GM19395 (cell line): ENCODE measurements around the gene PAX2.

Experiments
- ATAC-seq: cut with Tn5 transposase; IDR thresholded peaks from one replicate; pipeline ENCODE4 v1.9.1; 2021; ENCODE audit warnings: mild to moderate bottlenecking, moderate library complexity; ENCODE audit not compliant: unreplicated experiment

PAX2 gene

GRCh38 chr10:100749309-100750217 lies 4.2 kb downstream of the PAX2 start:
- ATAC-seq: no peak

DNA sequence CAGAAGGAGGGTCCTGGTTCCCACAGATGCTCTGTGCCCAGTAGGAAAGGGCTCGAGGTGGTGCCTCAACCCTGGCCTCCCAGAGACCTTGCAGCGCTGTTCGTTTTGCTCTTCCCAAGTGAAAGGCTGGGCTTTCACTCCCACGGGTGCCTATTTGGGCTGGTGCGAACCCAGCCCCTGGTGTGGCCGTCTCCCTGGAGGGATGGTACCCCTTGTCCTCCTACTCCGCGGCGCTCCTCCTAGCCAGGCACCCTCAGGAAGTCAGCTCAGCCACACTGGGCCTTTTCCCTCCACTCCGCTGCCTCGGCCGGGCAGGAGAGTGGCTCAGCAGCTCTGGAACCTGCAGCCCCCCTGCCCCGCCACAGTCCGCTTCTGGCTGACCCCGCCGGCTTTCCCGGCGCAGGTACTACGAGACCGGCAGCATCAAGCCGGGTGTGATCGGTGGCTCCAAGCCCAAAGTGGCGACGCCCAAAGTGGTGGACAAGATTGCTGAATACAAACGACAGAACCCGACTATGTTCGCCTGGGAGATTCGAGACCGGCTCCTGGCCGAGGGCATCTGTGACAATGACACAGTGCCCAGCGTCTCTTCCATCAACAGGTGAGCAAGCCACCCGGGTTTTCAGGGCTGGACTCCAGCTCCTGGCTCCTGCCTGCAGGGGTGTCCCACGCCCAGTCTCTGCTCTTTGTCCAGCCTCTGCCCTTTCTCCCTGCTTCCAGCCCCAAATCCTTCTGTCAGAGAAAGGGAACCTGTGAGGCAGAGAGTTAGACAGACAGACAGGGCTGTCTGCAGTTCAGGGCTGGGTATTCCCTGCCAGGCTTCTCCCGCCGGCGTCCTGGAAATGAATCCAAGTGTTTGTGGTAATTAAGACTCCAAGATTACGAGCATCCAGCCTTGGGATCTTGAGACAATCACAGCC lies 5.2 kb downstream of the PAX2 start:
- ATAC-seq: no peak

- ATAC-seq: no peak
Observed at GRCh38 chr10:100751211-100751933, 6.0 kb downstream of the PAX2 start.

DNA sequence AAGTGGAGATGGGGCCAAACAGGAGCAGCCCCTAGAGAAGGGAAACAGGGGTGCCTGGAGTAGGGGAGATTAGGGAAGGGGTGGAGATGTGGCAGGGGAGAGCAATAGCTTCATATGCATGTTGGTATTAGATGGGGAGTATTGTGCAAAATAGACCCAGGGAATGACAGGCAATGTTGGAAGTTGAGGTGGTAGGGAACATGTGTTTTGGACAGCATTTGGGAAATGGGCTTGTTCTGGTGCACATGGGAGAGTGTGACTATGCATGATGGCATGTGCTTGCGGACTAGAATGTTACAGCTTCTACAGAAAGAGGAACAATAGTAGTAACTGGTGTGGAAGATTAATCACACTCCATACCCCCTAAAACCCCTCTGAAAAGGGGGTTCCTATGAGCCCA lies 10.4 kb downstream of the PAX2 start:
- no peak for ATAC-seq

- no peak for ATAC-seq
Observed at GRCh38 chr10:100759331-100759730, 13.9 kb downstream of the PAX2 start.

DNA sequence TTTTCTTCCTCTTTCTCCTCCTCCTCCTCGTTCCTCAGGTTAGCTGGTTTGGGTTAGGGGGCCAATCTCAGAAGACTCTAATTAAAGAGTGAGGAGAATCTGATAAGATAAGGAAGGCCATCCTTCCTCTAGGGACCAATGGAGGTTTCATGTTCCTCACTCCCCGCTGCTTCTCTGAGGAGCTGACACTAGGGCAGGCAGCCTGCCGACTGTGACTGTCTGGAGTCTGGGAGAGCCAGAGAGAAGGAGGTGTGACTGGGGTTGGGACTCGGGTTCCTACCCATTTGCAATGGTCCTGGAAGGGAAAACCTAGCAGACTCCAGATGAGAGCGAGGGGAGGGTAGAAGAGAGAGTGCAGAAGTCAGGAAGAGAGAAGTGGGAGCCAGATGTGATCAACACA lies 15.3 kb downstream of the PAX2 start:
- no peak for ATAC-seq

GRCh38 chr10:100761191-100761590 lies 15.8 kb downstream of the PAX2 start:
- ATAC-seq: no peak

GRCh38 chr10:100763043-100763747 lies 17.8 kb downstream of the PAX2 start:
- no peak for ATAC-seq

DNA sequence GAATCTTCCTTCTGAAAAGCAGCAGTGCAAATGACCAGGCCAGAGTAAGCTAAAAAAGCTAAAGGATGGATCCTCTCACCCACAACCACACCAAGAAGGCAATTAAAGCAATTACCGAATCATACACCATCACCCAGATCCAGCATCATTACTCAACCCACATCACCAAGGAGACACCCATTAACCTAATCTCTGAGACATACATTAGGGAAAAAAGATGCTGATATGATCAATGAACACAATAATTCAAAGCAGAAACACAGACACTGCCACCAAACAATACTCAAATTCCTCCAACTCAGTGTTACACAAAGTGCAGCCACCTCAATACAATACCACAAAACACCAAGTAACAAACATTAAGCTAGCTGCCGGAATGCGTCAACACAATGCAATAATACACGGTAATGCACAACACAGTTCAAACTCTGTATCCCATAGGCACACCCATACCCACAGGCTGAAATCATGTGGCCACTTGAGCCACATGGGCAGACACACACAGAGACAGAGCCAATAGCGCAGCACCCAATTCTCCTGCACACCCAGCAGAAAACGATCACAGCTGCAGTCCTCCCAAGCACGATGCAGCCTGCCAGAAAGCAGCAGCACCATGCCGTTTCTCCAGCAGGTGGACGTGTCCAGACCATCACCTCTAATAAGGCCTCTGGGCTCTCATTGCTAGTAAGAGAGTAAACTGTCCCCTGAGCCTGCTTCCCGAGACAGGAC lies 21.5 kb downstream of the PAX2 start:
- ATAC-seq: no peak

DNA sequence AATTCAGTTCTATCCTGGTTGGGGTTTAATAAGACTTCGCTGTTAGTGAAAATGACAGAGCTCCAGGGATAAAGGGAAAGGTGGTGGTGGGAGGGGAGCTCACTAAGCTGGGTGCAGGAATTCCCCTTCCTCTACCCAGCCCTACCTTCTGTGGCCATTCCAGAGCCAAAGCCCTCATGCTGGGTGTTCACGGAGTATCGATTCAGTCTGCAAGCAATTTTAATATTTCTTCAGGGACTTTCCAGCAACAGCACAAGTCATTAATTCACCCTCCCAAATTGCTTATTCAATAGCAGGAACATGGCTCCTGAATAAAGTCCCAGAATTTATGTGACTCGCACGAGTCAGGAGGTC lies 22.0 kb downstream of the PAX2 start:
- ATAC-seq: no peak

- ATAC-seq: no peak
Observed at GRCh38 chr10:100769481-100769880, 24.1 kb downstream of the PAX2 start.

DNA sequence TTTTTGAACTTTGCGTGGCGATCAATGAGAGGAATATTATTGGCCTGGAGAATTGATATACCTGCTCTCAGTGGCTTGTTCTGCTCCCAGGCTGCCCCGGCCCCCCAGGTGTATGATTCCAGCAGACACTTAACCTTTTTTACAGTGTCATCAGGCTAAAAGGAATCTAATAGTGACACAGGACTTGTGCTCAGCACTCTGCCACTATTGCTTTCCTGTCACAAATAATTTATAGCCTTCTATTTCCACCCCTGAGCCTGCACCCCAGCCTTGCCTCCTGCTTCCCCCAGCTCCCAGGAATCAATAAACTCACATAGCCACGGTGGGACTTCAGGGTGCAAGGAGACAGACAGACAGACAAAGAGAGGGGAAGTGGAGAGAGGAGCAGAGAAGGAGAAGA lies 28.3 kb downstream of the PAX2 start:
- ATAC-seq: no peak

- no peak for ATAC-seq
Observed at GRCh38 chr10:100774223-100774622, 28.8 kb downstream of the PAX2 start.

DNA sequence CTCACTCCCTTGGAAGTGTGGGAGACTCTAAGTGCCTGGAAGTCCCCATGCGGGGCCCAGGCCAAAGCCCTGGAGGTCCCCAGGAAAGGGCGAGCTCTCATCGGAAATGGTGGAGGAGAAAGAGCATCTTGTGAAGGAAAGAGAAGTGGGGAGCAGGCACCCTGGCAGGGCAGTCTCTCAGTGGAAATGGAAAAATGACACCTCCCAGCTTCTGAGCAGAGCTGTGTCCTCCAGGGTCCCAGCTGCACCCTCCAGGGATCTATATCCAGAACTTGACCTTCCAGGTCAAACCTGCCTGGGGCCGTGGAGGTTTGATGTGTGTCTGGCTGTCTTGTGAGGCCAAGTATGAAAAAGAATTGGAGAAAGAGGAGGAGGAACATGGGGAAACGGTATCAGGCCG lies 29.5 kb downstream of the PAX2 start:
- ATAC-seq: no peak

DNA sequence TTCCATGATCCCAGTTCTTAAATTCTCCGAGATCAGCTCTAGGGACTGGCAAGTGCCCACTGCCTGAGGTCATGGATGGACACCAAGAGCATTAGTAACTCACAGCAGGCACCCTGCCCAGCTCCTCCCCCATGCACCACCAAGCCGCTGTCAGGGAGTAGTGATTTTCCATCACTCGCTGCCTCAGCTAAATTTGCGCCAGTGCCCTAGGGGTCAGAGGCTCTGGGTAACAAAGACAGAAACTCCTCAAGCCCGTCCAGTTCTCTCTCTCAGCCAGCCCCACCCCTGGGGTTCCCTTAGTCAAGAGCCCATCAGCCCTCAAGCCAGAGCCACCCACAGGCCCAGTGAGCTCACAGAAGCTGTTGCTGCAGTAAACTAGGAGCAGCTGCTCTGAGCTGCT lies 30.0 kb downstream of the PAX2 start:
- ATAC-seq: no peak

GRCh38 chr10:100775871-100776270 lies 30.5 kb downstream of the PAX2 start:
- ATAC-seq: no peak

DNA sequence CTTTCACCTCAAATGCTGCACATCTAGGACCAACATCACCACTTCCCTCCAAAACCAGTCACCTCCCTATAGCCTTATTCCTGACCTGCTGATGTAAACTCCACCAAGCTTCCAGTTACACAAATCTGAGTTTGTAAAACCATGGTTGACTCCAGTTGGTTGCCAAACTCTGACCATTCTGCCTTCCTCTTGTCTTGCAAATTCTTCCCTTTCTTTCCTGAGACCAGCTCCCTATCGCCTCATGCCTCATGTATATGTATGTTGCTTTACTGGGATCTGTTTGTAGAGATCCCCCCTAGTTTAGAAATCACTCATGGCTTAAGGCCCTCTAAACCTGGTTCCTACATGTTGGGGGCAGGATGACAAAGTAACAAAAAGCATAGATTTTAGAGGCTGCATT lies 31.3 kb downstream of the PAX2 start:
- no peak for ATAC-seq

DNA sequence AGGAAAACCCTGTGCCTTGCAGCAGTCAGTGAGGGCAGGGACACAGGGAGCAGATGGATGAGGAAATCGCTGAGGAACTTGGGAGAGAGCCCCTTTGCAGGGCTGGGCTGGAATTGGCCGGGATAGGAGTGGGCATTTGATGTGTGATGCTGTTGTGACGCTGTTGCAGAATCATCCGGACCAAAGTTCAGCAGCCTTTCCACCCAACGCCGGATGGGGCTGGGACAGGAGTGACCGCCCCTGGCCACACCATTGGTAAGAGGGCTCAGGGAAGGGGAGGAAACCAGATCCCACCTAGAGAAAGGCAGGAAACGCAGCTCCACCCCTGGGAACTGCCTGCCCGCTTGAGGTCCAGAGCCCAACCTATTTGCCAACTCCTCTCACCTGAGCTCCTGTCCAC lies 33.9 kb downstream of the PAX2 start:
- no peak for ATAC-seq

DNA sequence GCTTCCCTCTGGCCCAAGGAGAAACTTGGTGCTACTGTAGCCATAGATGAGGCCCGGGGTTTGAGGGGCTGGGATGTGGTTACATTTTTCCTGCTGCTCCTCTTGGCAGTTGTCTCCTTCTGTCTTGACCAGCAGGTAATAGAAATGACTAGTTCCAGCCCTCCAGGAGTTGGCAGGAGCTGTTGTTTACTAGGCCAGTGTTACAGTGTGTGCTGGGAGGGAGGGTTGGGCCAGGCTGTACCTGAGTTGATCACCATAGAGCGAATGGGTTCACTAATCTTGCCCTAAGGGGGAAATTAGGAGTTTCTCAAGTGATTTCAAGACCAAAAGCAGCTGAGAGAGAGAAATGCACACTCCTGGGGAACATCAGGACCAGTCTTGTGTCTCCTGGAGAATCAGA lies 34.9 kb downstream of the PAX2 start:
- no peak for ATAC-seq

- ATAC-seq: no peak
Observed at GRCh38 chr10:100781145-100781665, 35.8 kb downstream of the PAX2 start.
